ENCODE results near the gene SELENOM. TPM values are rescaled to one million over a fixed set of nuclear protein-coding genes. Genes with fewer than 3 reads are reported as not detected.

Gene SELENOM
- polyA plus RNA-seq, 1 donor from 2014 or later: 6.6 TPM

GRCh38 chr22:31124290-31124689 is 16.9 kb upstream of the SELENOM start:
- Histone ChIP-seq H3K9me3 (ENCODE audit: low read length) (no peaks in the 10 kb centered on the region), H3K4me3 (ENCODE audit: low read length) (no peak overlapping the region), H3K36me3 (ENCODE audit: insufficient read depth, low read length) (no peaks in the 10 kb centered on the region), H3F3A (ENCODE audit: insufficient read depth, low read length, poor library complexity, severe bottlenecking) (no peaks in the 10 kb centered on the region), H2AFZ (ENCODE audit: low read depth, low read length) (no peak overlapping the region), H3K9me2 (ENCODE audit: insufficient read depth, low read length) (no peaks in the 10 kb centered on the region), H3K4me2 (ENCODE audit: low read length) (no peak overlapping the region), H3K27ac (ENCODE audit: low read length) (no peak overlapping the region), H4K20me1 (ENCODE audit: insufficient read depth) (no peaks in the 10 kb centered on the region), H3K79me2 (replicated peaks; ENCODE audit: insufficient read depth, low read length) (no peaks in the 10 kb centered on the region), H3K27me3 (ENCODE audit: insufficient read depth, low read depth, low read length) (no peaks in the 10 kb centered on the region), H3K9ac (ENCODE audit: low read length) (no peak overlapping the region)
- TF ChIP-seq POLR2AphosphoS5 (IDR thresholded peaks at IDR 0.05): no peak
- TF ChIP-seq EP300 (conservative IDR thresholded peaks at IDR 0.05; ENCODE audit: poor library complexity, severe bottlenecking): no peak
- TF ChIP-seq TAF1 (IDR thresholded peaks at IDR 0.05; ENCODE audit: low read depth): no peak
- TF ChIP-seq, protein P1, sequence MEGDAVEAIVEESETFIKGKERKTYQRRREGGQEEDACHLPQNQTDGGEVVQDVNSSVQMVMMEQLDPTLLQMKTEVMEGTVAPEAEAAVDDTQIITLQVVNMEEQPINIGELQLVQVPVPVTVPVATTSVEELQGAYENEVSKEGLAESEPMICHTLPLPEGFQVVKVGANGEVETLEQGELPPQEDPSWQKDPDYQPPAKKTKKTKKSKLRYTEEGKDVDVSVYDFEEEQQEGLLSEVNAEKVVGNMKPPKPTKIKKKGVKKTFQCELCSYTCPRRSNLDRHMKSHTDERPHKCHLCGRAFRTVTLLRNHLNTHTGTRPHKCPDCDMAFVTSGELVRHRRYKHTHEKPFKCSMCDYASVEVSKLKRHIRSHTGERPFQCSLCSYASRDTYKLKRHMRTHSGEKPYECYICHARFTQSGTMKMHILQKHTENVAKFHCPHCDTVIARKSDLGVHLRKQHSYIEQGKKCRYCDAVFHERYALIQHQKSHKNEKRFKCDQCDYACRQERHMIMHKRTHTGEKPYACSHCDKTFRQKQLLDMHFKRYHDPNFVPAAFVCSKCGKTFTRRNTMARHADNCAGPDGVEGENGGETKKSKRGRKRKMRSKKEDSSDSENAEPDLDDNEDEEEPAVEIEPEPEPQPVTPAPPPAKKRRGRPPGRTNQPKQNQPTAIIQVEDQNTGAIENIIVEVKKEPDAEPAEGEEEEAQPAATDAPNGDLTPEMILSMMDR (IDR thresholded peaks at IDR 0.05; ENCODE audit: poor library complexity, severe bottlenecking): no peak
- no peak for TF ChIP-seq REST (IDR thresholded peaks at IDR 0.05; ENCODE audit: borderline replicate concordance)
- TF ChIP-seq MXI1 (conservative IDR thresholded peaks at IDR 0.05; ENCODE audit: poor library complexity, severe bottlenecking): no peak
- no peak for TF ChIP-seq EZH2 (IDR thresholded peaks at IDR 0.05; ENCODE audit: borderline replicate concordance, insufficient read depth, low read length, poor library complexity, severe bottlenecking)
- no peak for TF ChIP-seq RAD21 (conservative IDR thresholded peaks at IDR 0.05)
- no peak for TF ChIP-seq SMC3 (conservative IDR thresholded peaks at IDR 0.05; ENCODE audit: poor library complexity)

DNA sequence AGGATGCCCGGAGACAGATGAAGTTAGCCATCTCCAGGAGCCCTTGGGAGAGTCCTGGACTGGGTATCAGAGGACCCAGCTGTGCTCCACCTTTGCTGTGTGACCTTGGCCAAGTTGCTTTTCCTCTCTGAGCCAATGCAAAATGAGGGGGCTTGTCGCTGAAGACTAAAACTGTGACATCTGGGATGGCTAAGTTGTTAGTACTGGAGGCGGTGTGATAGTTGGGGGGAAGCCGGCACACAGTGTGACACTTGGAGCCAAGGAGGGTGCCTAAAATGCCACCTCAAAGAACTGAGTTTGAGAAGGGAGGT is 15.9 kb upstream of the SELENOM start:
- H3K4me2 ChIP-seq (ENCODE audit: low read length): peak overlapping the region; percentile 27
- H3K9ac ChIP-seq (ENCODE audit: low read length): peak overlapping the region; percentile 84
- no peaks in the 10 kb centered on the region for H3K36me3 ChIP-seq (ENCODE audit: insufficient read depth, low read length)
- H3K27me3 ChIP-seq (ENCODE audit: insufficient read depth, low read depth, low read length): no peaks in the 10 kb centered on the region
- H3K9me2 ChIP-seq (ENCODE audit: insufficient read depth, low read length): no peaks in the 10 kb centered on the region
- H2AFZ ChIP-seq (ENCODE audit: low read depth, low read length): peak overlapping the region; percentile 86
- no peaks in the 10 kb centered on the region for H3F3A ChIP-seq (ENCODE audit: insufficient read depth, low read length, poor library complexity, severe bottlenecking)
- H3K27ac ChIP-seq (ENCODE audit: low read length): peak overlapping the region; percentile 46
- peak overlapping the region; percentile 74 for H3K4me3 ChIP-seq (ENCODE audit: low read length)
- no peaks in the 10 kb centered on the region for H3K9me3 ChIP-seq (ENCODE audit: low read length)
- no peaks in the 10 kb centered on the region for H4K20me1 ChIP-seq (ENCODE audit: insufficient read depth)
- no peak for TF ChIP-seq EP300 (conservative IDR thresholded peaks at IDR 0.05; ENCODE audit: poor library complexity, severe bottlenecking)
- TF ChIP-seq POLR2AphosphoS5 (IDR thresholded peaks at IDR 0.05): no peak
- no peak for TF ChIP-seq REST (IDR thresholded peaks at IDR 0.05; ENCODE audit: borderline replicate concordance)
- no peak for TF ChIP-seq RAD21 (conservative IDR thresholded peaks at IDR 0.05)
- no peak for TF ChIP-seq MXI1 (conservative IDR thresholded peaks at IDR 0.05; ENCODE audit: poor library complexity, severe bottlenecking)
- TF ChIP-seq SMC3 (conservative IDR thresholded peaks at IDR 0.05; ENCODE audit: poor library complexity): no peak
- TF ChIP-seq, protein P1 (IDR thresholded peaks at IDR 0.05; ENCODE audit: poor library complexity, severe bottlenecking): no peak
- no peak for TF ChIP-seq EZH2 (IDR thresholded peaks at IDR 0.05; ENCODE audit: borderline replicate concordance, insufficient read depth, low read length, poor library complexity, severe bottlenecking)
- no peak for TF ChIP-seq TAF1 (IDR thresholded peaks at IDR 0.05; ENCODE audit: low read depth)
- H3K79me2 ChIP-seq (replicated peaks; ENCODE audit: insufficient read depth, low read length): no peaks in the 10 kb centered on the region

All from neural cell (in vitro differentiated cells).